DND-41 (cell line): Measurements from ENCODE around the gene MGAM2.

ENCODE experiments used
- ATAC-seq: fragments of 200-7000 bp; cut with Tn5 transposase; 3 replicates; pipeline ENCODE4 v1.9.1; 2021; ENCODE audit warnings: low read depth; ENCODE audit not compliant: insufficient read depth
- DNase-seq: peaks from one replicate; pipeline ENCODE4 v3.0.0-alpha.2; 2020
- H2AFZ ChIP-seq: 2 replicates; pipeline ENCODE4 v1.6.0; 2012; ENCODE audit warnings: low read depth, low read length
- H3K27ac ChIP-seq: 2 replicates; pipeline ENCODE4 v1.5.1; 2012; ENCODE audit warnings: low read length, inconsistent platforms
- H3K27me3 ChIP-seq: fragments of 200-600 bp; sonication (generic); 2 replicates; pipeline ENCODE4 v1.6.0; 2012; ENCODE audit warnings: low read length, mild to moderate bottlenecking, inconsistent platforms; ENCODE audit not compliant: insufficient read depth, poor library complexity
- H3K36me3 ChIP-seq: 2 replicates; pipeline ENCODE4 v1.5.1; 2012; ENCODE audit warnings: low read length, inconsistent platforms; ENCODE audit not compliant: insufficient read depth
- H3K4me1 ChIP-seq: 2 replicates; pipeline ENCODE4 v1.5.1; 2012; ENCODE audit warnings: mild to moderate bottlenecking, low read length; ENCODE audit not compliant: insufficient read depth
- H3K4me2 ChIP-seq: 2 replicates; pipeline ENCODE4 v1.6.0; 2012; ENCODE audit warnings: mild to moderate bottlenecking, moderate library complexity, low read length, inconsistent platforms; ENCODE audit not compliant: insufficient read depth
- H3K4me3 ChIP-seq, 2 experiments: fragments of 200-600 bp in 1 of 2; shearing (Covaris generic) in 1 of 2; 2 replicates each; pipeline ENCODE4 v1.5.1; 2012 to 2016; ENCODE audit warnings: inconsistent platforms in 2 of 2, low read length in 2 of 2, mild to moderate bottlenecking in 2 of 2, low read depth in 1 of 2, moderate library complexity in 1 of 2
- H3K79me2 ChIP-seq: 2 replicates; pipeline ENCODE4 v1.6.0; 2012; ENCODE audit warnings: low read length, inconsistent platforms; ENCODE audit not compliant: insufficient read depth
- H3K9ac ChIP-seq: 2 replicates; pipeline ENCODE4 v1.6.0; 2012; ENCODE audit warnings: low read depth, mild to moderate bottlenecking, inconsistent platforms, low read length, moderate library complexity
- H3K9me3 ChIP-seq: 2 replicates; pipeline ENCODE4 v1.5.1; 2012; ENCODE audit warnings: low read length, moderate library complexity, mild to moderate bottlenecking, inconsistent platforms; ENCODE audit not compliant: insufficient read depth, severe bottlenecking
- H4K20me1 ChIP-seq: 2 replicates; pipeline ENCODE4 v1.6.0; 2012; ENCODE audit warnings: low read length; ENCODE audit not compliant: insufficient read depth
- EZH2 ChIP-seq: IDR thresholded peaks from 3 replicates; pipeline ENCODE4 v1.6.1; 2012; ENCODE audit warnings: borderline replicate concordance, low read depth, mild to moderate bottlenecking, moderate library complexity, low read length, inconsistent platforms; ENCODE audit not compliant: severe bottlenecking
- TF ChIP-seq, protein P1 (sequence below): IDR thresholded peaks from 2 replicates; pipeline ENCODE4 v1.5.1; 2012; ENCODE audit warnings: borderline replicate concordance, low read length, moderate library complexity, mild to moderate bottlenecking; ENCODE audit not compliant: poor library complexity, severe bottlenecking; ENCODE audit errors: extremely low read depth

MGAM2 gene

DNA sequence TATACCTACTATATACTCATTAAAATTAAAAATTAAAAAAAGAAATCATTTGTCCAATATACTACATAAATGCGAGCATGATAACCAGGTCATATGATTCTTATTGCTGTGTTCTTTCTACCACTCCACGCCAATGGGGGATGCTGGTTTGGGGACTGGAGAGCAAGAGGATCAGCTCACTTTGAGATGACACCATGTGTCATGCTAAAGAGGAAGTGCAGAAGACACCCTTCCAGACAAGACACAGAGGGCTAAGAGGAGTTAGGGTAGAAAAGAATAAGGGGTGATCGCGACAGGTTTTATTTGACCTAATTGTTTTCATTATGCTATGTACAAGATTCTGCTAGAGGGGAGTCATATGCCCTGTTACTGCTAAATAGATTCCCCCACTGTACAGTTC lies 33.8 kb upstream of the MGAM2 start:
- H4K20me1 ChIP-seq, result no peaks in the 10 kb centered on the region
- TF ChIP-seq, protein P1, sequence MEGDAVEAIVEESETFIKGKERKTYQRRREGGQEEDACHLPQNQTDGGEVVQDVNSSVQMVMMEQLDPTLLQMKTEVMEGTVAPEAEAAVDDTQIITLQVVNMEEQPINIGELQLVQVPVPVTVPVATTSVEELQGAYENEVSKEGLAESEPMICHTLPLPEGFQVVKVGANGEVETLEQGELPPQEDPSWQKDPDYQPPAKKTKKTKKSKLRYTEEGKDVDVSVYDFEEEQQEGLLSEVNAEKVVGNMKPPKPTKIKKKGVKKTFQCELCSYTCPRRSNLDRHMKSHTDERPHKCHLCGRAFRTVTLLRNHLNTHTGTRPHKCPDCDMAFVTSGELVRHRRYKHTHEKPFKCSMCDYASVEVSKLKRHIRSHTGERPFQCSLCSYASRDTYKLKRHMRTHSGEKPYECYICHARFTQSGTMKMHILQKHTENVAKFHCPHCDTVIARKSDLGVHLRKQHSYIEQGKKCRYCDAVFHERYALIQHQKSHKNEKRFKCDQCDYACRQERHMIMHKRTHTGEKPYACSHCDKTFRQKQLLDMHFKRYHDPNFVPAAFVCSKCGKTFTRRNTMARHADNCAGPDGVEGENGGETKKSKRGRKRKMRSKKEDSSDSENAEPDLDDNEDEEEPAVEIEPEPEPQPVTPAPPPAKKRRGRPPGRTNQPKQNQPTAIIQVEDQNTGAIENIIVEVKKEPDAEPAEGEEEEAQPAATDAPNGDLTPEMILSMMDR, result no peak
- TF ChIP-seq EZH2, result no peak
- no peaks in the 10 kb centered on the region for H3K9me3 ChIP-seq
- H3K27ac ChIP-seq, result no peak overlapping the region
- no peak overlapping the region for H3K4me2 ChIP-seq
- DNase-seq, result no peak
- no peaks in the 10 kb centered on the region for H3K79me2 ChIP-seq
- no peak for ATAC-seq
- H3K4me3 ChIP-seq, result no peak overlapping the region
- H3K27me3 ChIP-seq, result peaks cover 3% of the 10 kb centered on the region
- H3K4me1 ChIP-seq, result no peaks in the 10 kb centered on the region
- H3K36me3 ChIP-seq, result no peaks in the 10 kb centered on the region
- H3K9ac ChIP-seq, result no peak overlapping the region
- H2AFZ ChIP-seq, result no peak overlapping the region

DNA sequence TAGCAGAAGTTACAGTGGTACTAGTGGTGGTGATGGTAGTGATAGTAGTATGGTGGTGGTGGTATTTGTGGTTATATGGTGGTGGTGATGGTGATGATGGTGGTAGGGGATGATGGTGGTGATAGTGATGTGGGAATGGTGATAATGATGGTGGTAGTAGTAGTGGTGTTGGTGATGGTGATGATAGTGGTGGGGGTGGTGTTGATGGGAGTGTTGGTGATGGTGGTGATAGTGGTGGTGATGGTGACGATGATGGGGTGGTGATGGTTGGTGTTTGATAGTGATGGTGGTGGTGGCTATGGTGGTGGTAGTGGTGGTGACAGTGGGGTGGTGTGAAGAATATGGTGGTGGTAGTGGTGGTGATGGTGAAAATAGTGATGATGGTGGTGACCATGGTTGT lies 27.9 kb upstream of the MGAM2 start:
- TF ChIP-seq EZH2, result no peak
- TF ChIP-seq, protein P1, result no peak
- H3K27me3 ChIP-seq, result peaks cover 3% of the 10 kb centered on the region

DNA sequence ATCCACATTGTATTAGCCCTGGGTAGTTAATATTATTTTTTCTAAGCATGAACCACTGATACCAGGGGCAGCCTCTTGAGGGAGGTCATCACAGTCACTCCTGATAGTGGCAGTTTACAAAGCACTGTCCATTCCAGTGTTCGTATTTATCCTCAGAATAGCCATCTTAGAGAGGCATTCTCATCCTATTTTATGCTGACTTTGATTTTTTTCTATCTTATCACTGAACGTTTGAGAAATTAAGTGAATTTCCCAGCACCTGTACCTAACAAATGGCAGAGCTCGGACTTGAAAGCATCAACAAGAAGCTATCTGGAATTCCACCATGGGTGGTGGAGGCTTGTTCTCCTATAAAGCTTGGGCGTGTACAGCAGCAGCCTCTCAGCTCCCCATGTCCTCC lies 26.1 kb upstream of the MGAM2 start:
- peaks cover 3% of the 10 kb centered on the region for H3K27me3 ChIP-seq
- H3K4me1 ChIP-seq, result no peaks in the 10 kb centered on the region
- H3K36me3 ChIP-seq, result no peaks in the 10 kb centered on the region
- TF ChIP-seq, protein P1, result no peak
- no peak for TF ChIP-seq EZH2
- no peaks in the 10 kb centered on the region for H4K20me1 ChIP-seq
- ATAC-seq (no peak), DNase-seq (no peak)
- no peaks in the 10 kb centered on the region for H3K9me3 ChIP-seq
- no peak overlapping the region for H2AFZ ChIP-seq
- no peak overlapping the region for H3K27ac ChIP-seq
- no peak overlapping the region for H3K4me3 ChIP-seq
- H3K4me2 ChIP-seq, result no peak overlapping the region
- no peak overlapping the region for H3K9ac ChIP-seq
- no peaks in the 10 kb centered on the region for H3K79me2 ChIP-seq

More for the DNA sequence above, 27.9 kb upstream of the MGAM2 start:
- Histone ChIP-seq H3K4me2 (no peak overlapping the region), H3K27ac (no peak overlapping the region), H3K79me2 (no peaks in the 10 kb centered on the region), H3K4me1 (no peaks in the 10 kb centered on the region), H3K4me3 (no peak overlapping the region), H3K9ac (no peak overlapping the region), H2AFZ (no peak overlapping the region), H3K36me3 (no peaks in the 10 kb centered on the region), H4K20me1 (no peaks in the 10 kb centered on the region), H3K9me3 (no peaks in the 10 kb centered on the region)
- ATAC-seq, result no peak
- no peak for DNase-seq

DNA sequence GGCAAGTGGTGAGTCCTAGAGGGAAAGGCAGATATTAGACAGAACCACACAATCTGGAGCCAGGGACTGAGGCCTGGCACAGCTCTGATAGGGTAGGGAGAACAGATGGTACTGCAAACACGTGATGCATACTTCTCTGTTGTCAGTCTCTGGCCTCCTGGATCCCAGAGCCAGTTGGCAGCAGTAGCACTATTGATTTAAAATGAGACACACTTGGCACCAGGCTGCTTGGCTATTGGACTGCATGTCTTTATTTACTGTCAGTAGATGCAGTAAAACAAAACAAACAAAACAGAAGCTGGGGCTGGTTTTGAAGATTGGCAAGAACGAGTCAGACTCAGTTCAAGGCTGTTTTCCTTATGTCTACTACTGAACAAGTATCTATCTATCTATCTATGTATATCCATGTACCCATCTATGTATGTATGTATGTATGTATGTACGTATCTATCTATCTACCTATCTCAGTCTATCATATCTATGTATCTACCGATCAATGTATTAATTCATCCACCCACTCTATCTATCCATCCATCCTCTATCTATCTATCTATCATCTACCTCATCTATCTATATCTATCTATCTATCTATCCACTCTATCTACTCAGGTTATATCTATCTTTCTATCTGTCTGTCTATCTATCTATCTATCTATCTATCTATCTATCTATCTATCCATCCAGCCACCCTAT lies 23.4 kb upstream of the MGAM2 start:
- Histone ChIP-seq H3K4me1 (no peaks in the 10 kb centered on the region), H3K36me3 (no peaks in the 10 kb centered on the region), H3K9ac (no peak overlapping the region), H3K4me3 (no peak overlapping the region), H2AFZ (no peak overlapping the region), H3K27ac (no peak overlapping the region), H3K79me2 (no peaks in the 10 kb centered on the region), H3K9me3 (no peaks in the 10 kb centered on the region), H4K20me1 (no peaks in the 10 kb centered on the region), H3K4me2 (no peak overlapping the region), H3K27me3 (no peaks in the 10 kb centered on the region)
- no peak for TF ChIP-seq EZH2
- TF ChIP-seq, protein P1, result no peak
- no peak for ATAC-seq
- DNase-seq, result no peak
